HFFc6 (cell line): ENCODE measurements around the gene EBLN1. TPM values are rescaled to one million over a fixed set of nuclear protein-coding genes. Genes with fewer than 3 reads are reported as not detected.

Experiments
- DNase-seq: peaks from one replicate; pipeline ENCODE4 v3.0.0-alpha.2; 2018
- H3K27ac Mint-ChIP-seq: 2 replicates; pipeline ENCODE4 v1.8.0; 2020; ENCODE audit warnings: mild to moderate bottlenecking, mixed read lengths
- H3K27me3 Mint-ChIP-seq: 2 replicates; pipeline ENCODE4 v1.8.0; 2021; ENCODE audit warnings: mild to moderate bottlenecking, moderate library complexity, mixed read lengths; ENCODE audit not compliant: insufficient read depth
- H3K36me3 Mint-ChIP-seq: 2 replicates; pipeline ENCODE4 v1.8.0; 2021; ENCODE audit warnings: low read depth, mixed read lengths
- H3K4me1 Mint-ChIP-seq: 2 replicates; pipeline ENCODE4 v1.8.0; 2020; ENCODE audit warnings: low read depth, mixed read lengths
- H3K4me3 Mint-ChIP-seq: 2 replicates; pipeline ENCODE4 v1.8.0; 2020; ENCODE audit warnings: mild to moderate bottlenecking, moderate library complexity, mixed read lengths
- H3K9me3 Mint-ChIP-seq: 2 replicates; pipeline ENCODE4 v1.8.0; 2020; ENCODE audit warnings: mild to moderate bottlenecking, mixed read lengths
- total RNA-seq, 6 experiments: library from RNA; stranded (reverse); fragmentation: NEBNext Ultra II Directional; extraction: Animal tissue kit (Norgen Biotek cat#: 25700); gene quantifications; 2 replicates in 1 of 6; 3 replicates in 5 of 6; pipeline ENCODE4 v1.2.3, GENCODE V29; 2021
- TF ChIP-seq, protein P1 (sequence below): fragments of 200-600 bp; sonication (generic); IDR thresholded peaks from 2 replicates; pipeline ENCODE4 v1.5.0; 2021; ENCODE audit warnings: antibody characterized with exemption, mild to moderate bottlenecking

EBLN1 gene
- total RNA-seq, 6 experiments from 2014 or later = not detected

DNA sequence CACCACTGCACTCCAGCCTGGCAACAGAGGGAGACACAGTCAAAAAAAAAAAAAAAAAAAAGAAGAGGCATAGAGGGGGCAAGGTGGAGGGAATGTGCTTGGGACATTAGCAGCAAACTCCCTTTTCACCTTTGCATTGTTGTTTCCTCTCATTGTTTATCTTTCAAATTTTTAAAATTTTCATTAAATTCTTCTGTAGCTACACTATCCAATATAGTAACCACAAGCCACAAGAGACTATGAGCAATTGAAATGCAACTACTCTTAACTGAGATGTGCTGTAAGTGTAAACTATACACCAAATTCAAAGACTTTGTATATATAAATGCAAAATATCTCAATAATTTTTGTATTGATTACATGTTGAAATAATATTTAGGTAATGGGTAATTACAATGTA lies 43.4 kb downstream of the EBLN1 start:
- TF ChIP-seq, protein P1, sequence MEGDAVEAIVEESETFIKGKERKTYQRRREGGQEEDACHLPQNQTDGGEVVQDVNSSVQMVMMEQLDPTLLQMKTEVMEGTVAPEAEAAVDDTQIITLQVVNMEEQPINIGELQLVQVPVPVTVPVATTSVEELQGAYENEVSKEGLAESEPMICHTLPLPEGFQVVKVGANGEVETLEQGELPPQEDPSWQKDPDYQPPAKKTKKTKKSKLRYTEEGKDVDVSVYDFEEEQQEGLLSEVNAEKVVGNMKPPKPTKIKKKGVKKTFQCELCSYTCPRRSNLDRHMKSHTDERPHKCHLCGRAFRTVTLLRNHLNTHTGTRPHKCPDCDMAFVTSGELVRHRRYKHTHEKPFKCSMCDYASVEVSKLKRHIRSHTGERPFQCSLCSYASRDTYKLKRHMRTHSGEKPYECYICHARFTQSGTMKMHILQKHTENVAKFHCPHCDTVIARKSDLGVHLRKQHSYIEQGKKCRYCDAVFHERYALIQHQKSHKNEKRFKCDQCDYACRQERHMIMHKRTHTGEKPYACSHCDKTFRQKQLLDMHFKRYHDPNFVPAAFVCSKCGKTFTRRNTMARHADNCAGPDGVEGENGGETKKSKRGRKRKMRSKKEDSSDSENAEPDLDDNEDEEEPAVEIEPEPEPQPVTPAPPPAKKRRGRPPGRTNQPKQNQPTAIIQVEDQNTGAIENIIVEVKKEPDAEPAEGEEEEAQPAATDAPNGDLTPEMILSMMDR = no peak
- Mint-ChIP-seq H3K27me3 (no peaks in the 10 kb centered on the region), H3K9me3 (peaks cover 10% of the 10 kb centered on the region; the same call in 1 of the 2 replicates), H3K27ac (no peak overlapping the region), H3K4me1 (no peaks in the 10 kb centered on the region), H3K4me3 (no peak overlapping the region), H3K36me3 (no peaks in the 10 kb centered on the region)
- no peak for DNase-seq

DNA sequence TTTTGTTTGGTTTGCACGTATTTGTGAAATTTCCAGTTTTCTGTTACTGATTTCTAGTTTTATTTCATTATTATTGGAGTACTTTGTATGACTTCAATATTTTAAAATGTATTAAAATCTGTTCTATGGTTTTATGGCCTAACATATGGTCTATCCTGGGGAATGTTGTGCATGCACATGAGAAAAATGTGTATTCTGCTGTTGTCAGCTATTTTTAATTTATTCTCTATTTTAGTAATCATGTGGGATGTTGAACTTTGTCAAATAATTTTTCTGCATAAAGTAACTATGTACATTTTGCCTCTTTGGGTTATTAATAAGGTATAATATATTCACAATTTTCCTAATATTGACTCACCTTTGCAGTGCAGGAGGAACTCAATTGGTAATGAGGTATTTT lies 46.7 kb downstream of the EBLN1 start:
- Mint-ChIP-seq H3K27ac (no peak overlapping the region), H3K27me3 (no peaks in the 10 kb centered on the region), H3K36me3 (no peaks in the 10 kb centered on the region), H3K4me3 (no peak overlapping the region), H3K4me1 (no peaks in the 10 kb centered on the region), H3K9me3 (peaks cover 10% of the 10 kb centered on the region; the same call in 1 of the 2 replicates)
- TF ChIP-seq, protein P1 = no peak
- no peak for DNase-seq

DNA sequence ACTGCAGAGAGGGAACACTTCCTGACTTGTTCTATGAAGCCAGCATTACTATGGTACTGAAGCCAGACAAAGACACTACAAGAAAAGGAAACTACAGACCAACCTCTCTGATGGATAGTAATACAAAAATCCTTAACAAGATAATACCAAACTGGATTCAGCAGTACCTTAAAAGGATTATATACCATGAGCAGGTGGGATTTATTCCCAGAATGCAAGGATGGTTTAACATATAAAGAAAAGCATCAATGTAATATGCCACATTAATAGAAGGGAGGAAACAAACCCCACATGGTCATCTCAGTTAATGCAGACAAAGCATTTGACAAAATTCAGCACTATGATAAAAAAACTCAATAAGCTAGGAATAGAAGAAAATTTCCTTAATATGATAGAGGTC lies 47.2 kb downstream of the EBLN1 start:
- Mint-ChIP-seq H3K27me3 (no peaks in the 10 kb centered on the region), H3K36me3 (no peaks in the 10 kb centered on the region), H3K4me1 (no peaks in the 10 kb centered on the region), H3K4me3 (no peak overlapping the region), H3K27ac (no peak overlapping the region), H3K9me3 (peaks cover 10% of the 10 kb centered on the region; the same call in 1 of the 2 replicates)
- DNase-seq = no peak
- TF ChIP-seq, protein P1 = no peak

- no peaks in the 10 kb centered on the region for H3K4me1 Mint-ChIP-seq
Observed at GRCh38 chr10:22159979-22160378, 57.8 kb downstream of the EBLN1 start.

GRCh38 chr10:22159180-22159579 lies 58.6 kb downstream of the EBLN1 start:
- Mint-ChIP-seq H3K27me3 (peaks cover 5% of the 10 kb centered on the region), H3K4me1 (no peaks in the 10 kb centered on the region), H3K9me3 (peaks cover 8% of the 10 kb centered on the region; the same call in 1 of the 2 replicates), H3K36me3 (no peaks in the 10 kb centered on the region), H3K27ac (no peak overlapping the region), H3K4me3 (no peak overlapping the region)
- TF ChIP-seq, protein P1 = no peak
- no peak for DNase-seq

More at GRCh38 chr10:22159979-22160378, 57.8 kb downstream of the EBLN1 start:
- Mint-ChIP-seq H3K4me3 (no peak overlapping the region), H3K36me3 (no peaks in the 10 kb centered on the region), H3K9me3 (peaks cover 8% of the 10 kb centered on the region; the same call in 1 of the 2 replicates), H3K27ac (no peak overlapping the region), H3K27me3 (peaks cover 5% of the 10 kb centered on the region)
- TF ChIP-seq, protein P1 = no peak
- DNase-seq = no peak

Other genes starting within 250 kb of the EBLN1 start
- gene DNAJC1, start 214.3 kb downstream of the EBLN1 start, total RNA-seq = 10 to 100 TPM; 17.3 to 25.5 (median 17.9) TPM
- gene COMMD3, start 98.4 kb upstream of the EBLN1 start, total RNA-seq = 10 to 100 TPM; 39.5 to 47.6 (median 43.8) TPM
- 10 to 100 TPM; 34.8 to 51.1 (median 42.3) TPM for gene BMI1, start 103.1 kb upstream of the EBLN1 start, total RNA-seq
- not detected for gene SPAG6, start 127.5 kb upstream of the EBLN1 start, total RNA-seq